ENCODE measurements around the gene ZNRF3.

- TF ChIP-seq CTCF (IDR thresholded peaks at IDR 0.05) (no peak), POLR2AphosphoS5 (IDR thresholded peaks at IDR 0.05) (no peak), POLR2A (IDR thresholded peaks at IDR 0.05; ENCODE audit: low read depth) (no peak), EP300 (IDR thresholded peaks at IDR 0.05) (no peak)
Observed at GRCh38 chr22:29004647-29005371, 121.4 kb downstream of the ZNRF3 start.
